LNCaP clone FGC (cell line): Measurements from ENCODE around the gene XAGE3.
"Not testable (repeated sequence)": the region's sequence is repeated elsewhere in the genome, so short reads cannot be mapped to it uniquely, and the experiment has no call there.

ENCODE experiments used
- DNase-seq: peaks from one replicate; pipeline ENCODE4 v3.0.0-alpha.2; 2011; ENCODE audit warnings: low read depth
- H3K4me3 ChIP-seq: 2 replicates; pipeline ENCODE4 v1.5.1; 2011; ENCODE audit warnings: mild to moderate bottlenecking, low read depth, low read length, control low read depth
- TF ChIP-seq, protein P1 (sequence below): IDR thresholded peaks from 2 replicates; pipeline ENCODE4 v1.5.1; 2012; ENCODE audit warnings: mild to moderate bottlenecking; ENCODE audit not compliant: control insufficient read depth, insufficient read depth; ENCODE audit errors: extremely low read depth

Gene XAGE3, protein sequence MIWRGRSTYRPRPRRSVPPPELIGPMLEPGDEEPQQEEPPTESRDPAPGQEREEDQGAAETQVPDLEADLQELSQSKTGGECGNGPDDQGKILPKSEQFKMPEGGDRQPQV

DNA sequence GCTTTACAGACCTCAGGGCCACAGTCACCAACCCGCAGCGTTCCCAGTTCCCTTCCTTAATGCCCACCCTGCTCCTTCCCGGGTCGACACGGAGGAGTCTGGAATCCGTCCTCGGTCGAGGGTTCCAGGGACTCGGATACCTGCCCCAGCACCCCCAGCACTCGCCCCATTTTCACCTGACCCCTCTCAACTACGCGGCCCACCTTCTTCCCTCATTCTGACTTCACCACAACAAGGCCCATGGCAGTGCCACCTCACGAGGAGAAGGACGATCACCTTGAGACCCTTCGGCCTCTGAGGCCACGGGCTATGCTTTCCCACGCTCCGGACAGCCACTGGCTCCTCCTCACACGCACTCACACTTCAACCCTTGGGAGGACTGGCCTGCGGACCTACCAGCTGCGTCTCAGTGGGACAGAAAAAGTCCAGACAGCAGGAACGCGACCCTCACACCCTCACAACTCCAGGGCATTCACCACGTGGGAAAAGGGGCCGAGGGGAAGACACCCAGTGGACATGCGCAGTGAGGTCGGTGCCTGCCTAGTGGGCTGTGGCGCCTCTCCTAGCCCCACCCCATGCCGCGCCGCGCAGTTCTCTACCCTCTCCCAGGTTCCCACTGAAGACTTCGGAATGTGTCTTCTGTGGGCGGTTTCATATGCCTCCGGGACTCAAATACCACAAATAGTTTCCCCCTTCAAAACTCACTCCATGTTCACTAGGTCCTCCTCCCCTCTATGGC, at the start of gene XAGE3:
Gene XAGE3, minus strand, starts transcription at position 474 of the 739 bp plus-strand sequence. CDS start 950 bp downstream, outside the sequence.
- DNase-seq = no peak
- H3K4me3 ChIP-seq = no peak within 1 kb of the TSS
- TF ChIP-seq, protein P1, sequence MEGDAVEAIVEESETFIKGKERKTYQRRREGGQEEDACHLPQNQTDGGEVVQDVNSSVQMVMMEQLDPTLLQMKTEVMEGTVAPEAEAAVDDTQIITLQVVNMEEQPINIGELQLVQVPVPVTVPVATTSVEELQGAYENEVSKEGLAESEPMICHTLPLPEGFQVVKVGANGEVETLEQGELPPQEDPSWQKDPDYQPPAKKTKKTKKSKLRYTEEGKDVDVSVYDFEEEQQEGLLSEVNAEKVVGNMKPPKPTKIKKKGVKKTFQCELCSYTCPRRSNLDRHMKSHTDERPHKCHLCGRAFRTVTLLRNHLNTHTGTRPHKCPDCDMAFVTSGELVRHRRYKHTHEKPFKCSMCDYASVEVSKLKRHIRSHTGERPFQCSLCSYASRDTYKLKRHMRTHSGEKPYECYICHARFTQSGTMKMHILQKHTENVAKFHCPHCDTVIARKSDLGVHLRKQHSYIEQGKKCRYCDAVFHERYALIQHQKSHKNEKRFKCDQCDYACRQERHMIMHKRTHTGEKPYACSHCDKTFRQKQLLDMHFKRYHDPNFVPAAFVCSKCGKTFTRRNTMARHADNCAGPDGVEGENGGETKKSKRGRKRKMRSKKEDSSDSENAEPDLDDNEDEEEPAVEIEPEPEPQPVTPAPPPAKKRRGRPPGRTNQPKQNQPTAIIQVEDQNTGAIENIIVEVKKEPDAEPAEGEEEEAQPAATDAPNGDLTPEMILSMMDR = no peak

DNA sequence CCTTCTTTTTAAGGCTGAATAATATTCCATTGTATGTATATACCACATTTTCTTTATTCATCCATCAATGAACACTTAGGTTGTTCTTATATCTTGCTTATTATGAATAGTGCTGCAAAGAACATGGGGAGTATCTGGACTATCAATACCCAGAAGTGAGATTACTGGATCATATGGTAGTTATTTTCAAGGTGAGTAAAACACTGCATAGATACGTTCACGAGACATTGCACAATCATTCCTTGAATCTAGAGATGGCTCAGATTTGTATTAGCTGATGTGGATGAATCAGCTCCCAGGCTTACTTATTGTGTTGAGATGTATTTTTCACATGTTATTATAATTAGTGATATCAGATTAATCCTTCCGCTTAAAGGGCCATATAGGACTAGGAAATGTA, 46.8 kb upstream of the XAGE3 start:
- H3K4me3 ChIP-seq, DNase-seq: not testable (repeated sequence)

DNA sequence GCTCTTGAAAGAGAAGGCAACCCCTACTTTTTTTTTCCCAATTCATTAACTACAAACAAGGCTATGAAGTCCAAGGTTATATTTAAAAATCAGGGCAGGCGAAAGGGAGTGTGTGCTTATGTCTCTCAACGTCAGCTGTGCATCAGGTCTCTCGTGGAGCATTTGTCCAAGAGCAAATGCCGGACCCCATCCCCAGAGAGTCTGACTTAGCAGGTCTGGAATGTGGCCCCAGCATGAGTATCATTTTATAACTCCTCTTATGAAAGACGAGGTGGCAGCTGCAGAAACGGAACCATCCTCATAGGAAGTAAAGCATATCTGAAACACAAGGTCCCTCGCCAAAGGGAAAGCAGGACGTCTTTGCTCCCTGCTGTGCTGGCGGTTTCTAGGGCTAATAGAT, 45.8 kb upstream of the XAGE3 start:
- not testable (repeated sequence) for H3K4me3 ChIP-seq, DNase-seq

DNA sequence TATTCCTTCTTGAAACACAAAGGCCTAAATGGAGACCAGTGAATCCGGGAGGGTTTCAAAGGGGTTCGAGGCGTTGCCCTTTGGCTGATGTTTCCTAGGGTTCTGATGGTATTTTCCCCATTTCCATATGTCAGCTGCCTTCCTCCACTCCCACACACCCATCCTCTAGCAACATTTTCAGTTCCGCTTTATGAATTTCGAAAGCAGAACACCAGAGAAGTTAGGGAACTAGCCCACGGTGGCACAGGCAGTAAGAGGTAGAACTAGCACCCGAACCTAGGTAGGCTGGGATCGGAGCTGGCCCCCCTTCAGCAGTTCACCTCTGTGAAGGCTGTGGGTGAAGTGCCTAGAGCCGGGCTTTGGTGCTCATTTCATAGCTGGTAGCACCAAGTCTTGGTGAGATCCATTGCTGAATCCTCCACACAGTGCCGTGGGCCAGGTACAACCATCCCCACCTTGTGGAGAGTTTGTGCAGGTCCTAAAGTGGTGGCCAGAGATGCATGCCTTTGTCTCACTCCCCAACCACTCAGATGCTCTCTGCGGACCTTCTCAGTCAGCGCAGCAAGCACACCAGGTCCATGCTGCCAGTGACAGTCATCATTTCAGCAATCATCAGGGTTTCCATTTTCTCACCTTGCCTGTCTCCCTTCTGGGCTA, 41.6 kb upstream of the XAGE3 start:
- not testable (repeated sequence) for H3K4me3 ChIP-seq, DNase-seq

DNA sequence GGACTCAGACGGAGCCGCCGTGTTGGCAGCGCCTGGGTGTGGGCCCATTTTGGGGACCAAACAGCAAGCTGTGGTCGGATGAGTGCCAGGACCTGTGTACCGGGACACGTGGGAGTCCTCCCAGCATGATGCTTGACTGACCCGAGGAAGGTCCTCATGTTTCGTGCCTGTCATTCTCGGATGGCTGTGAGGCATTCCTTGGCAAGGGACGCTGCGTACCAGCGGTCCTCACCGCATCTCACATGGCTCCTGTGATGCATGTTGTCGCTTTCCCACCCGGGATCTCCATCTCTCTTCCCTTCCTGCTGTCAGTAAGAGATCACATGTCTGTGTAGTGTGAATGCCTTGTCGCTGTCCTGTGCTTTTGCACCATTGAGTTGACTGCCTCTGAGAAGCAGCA, 40.0 kb upstream of the XAGE3 start:
- not testable (repeated sequence) for H3K4me3 ChIP-seq, DNase-seq

DNA sequence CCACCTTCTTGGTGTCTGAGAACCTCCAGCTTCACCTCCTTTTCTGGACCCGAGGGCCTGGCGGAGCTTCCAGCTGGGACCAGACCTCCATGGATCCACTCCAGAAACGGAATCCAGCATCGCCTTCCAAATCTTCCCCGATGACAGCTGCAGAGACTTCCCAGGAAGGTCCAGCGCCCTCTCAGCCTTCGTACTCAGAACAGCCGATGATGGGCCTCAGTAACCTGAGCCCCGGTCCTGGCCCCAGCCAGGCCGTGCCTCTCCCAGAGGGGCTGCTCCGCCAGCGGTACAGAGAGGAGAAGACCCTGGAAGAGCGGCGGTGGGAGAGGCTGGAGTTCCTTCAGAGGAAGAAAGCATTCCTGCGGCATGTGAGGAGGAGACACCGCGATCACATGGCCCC, 39.3 kb upstream of the XAGE3 start:
- H3K4me3 ChIP-seq, DNase-seq: not testable (repeated sequence)

DNA sequence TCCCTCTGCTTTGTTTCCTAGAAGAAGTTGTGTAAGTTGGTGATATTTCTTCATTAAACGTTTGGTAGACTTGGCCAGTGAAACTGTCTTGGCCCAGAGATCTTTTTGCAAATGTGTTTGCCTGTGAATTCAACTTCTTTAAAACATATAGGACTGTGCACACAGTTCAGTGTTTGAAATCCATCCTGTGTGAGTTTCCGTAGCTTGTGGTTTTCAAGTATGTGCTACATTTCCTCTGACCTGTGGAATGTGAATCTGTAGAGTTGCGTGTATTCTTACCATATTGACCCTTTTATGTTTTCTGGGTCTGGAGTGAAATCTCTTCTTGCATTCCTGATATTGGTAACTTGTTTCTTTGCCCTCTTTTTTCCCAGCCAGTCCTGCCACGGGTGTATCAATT, 38.2 kb upstream of the XAGE3 start:
- not testable (repeated sequence) for H3K4me3 ChIP-seq, DNase-seq

DNA sequence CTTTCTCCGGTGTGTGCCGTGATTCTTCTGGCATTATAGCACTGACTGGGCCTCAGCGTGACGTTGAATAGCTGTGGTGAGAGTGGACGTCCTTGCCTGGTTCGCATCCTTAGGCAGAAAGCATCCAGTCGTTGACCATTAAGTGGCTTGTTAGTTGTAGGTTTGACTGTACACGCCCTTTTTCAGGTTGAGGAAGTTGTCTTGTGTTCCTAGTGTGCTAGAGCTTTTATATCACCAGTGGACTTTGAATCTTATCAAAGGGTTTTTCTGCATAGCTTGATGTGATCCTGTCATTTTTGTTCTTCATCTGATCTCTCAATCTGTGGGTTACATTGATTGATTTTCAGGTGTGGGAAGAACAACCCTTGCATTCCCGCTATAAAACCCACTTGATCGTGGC, 37.6 kb upstream of the XAGE3 start:
- not testable (repeated sequence) for DNase-seq, H3K4me3 ChIP-seq

DNA sequence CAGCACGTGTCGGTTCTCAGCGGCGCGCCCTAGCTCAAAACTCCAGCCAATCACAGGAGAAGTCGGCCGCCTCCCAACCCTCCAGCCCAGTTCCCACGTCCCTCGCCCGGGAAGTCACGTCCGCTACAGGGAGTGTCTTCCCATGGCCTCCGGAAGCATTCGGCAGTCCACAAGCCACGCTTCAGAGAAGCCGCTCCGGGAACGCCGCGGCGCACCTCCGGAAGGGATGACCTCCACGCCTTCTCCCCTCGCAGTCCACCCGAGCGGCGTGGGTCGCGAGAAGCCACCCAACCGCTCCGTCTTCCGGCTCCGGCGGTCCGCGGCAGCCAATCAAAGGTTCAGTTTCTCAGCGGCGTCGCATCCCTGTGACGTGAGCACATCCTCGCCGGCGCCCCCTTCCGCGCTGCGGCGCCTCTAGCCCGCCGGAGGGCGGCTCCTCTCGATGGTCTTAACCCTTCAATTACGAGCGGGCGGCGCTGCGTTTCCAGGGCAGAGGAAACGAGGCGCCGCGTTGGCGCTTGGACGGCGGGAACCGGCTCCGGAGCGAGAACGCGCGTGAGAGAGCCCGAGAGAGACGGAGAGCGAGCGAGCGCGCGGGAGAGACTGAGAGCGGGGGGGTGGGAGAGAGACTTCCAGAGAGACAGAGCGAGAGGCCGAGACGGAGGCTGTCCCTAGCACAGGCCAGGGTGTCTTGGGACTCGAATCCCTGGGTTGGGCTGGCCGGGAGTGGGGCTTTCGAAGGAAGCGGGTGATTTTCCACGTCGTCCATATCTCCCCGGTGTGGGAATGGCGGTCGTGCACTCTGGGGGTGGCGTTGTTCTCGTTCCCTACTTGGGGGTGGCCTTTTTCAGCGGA, 29.2 kb upstream of the XAGE3 start, which contains the start of gene FAM156B:
Gene FAM156B, plus strand, starts transcription at position 476 of the 855 bp plus-strand sequence. CDS start 9,896 bp downstream, outside the sequence.
- DNase-seq = not testable (repeated sequence)

DNA sequence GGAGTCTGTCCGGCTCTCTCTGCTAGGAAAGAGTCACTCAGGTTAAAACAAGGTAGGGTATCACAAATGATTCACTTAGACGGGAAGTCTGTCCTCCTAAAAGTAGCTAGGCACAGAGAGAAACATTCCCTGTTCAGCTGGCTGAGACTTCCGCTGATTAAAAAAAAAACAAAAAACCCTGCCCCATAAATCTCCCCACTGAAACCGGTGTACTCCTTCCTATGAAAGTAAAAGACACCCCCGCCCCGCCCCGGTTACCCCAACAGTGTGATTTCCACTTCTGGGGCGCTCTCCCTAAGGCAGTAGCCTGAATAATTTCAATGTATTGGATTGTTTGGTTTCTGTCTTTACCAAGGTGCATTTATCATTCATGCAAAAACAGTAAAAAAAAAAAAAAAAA, 28.6 kb upstream of the XAGE3 start:
- not testable (repeated sequence) for H3K4me3 ChIP-seq, DNase-seq

More for the DNA sequence above, 29.2 kb upstream of the XAGE3 start, which contains the start of gene FAM156B:
- H3K4me3 ChIP-seq = not testable (repeated sequence)

DNA sequence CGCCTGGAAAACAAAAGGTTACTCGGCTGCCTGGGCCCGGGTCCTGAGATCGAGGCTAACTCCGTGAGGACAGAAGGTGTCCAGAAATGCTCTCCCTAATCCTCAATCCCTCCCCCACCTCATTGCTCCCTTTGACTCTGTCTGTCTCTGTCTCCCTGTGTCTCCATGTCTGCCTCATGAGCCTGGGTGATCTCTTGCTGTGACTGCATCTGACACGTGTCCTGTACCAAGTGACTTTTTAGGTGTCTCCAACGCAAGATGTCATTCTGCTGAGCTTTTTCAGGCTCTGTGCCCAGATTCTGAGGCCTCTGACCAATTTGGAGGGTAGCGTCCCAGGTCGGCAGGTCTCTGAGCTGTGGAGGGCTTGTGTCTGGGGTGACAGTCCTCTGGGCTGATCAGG, 20.2 kb upstream of the XAGE3 start:
- not testable (repeated sequence) for H3K4me3 ChIP-seq, DNase-seq

DNA sequence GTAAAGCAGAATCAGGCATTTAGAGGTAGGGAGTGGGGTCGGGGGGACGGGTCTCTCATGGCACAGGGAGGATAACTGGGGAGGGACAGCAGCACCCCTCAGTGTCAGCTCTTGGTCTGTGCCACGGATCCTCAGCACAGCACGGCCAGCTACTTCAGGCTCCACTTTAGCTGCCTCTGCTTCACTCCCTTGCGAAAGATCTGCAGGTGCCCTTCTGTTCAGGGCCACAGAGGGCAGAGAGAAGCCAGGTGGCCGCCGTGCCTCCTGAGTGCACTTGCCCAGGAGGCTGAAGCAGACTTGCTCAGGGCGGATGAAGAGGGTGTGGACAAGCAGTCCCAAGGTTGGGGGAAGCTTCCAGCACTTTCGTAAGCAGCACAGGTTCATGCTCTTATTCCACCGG, 19.6 kb upstream of the XAGE3 start:
- not testable (repeated sequence) for DNase-seq, H3K4me3 ChIP-seq

DNA sequence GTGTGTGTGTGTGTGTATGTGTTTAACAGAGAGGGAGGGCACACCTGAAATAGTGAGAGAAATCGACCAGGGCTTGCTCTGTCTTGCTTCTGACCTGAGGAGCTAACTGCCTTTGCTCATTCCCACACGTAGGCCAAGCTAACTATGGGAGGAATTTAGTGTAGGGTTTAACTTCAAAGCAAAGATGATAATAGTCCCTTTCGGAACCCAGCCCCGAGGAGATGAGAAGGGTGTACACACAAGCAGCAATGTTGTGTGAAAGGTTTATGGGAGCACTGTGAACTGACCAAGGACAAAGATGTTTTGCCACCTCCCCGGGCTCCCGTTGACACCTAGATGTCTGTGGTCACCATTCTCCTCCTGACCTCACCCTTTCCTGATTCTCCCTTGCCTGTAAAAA, 8.5 kb upstream of the XAGE3 start:
- not testable (repeated sequence) for DNase-seq

DNA sequence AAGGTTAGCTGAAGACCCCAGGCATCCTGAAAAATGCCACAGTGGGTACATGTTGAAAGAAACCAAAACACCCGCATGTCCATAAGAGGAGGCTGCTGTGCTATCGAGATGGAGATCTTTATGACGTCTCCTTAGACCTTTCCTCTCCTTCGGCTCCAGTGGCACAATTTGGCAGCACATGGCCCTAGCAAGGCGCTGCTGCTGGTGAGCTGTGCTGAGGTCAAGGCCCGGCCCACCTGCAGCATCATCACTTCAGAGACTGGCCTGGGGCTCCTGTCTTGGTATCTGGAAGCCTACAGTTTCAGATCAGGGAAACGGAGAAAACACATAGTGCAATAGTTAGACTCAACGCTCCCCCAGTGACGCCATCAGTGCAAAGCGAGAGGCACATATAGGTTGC, 7.6 kb upstream of the XAGE3 start:
- not testable (repeated sequence) for DNase-seq

More for the DNA sequence above, 8.5 kb upstream of the XAGE3 start:
- H3K4me3 ChIP-seq = not testable (repeated sequence)

More for the DNA sequence above, 7.6 kb upstream of the XAGE3 start:
- not testable (repeated sequence) for H3K4me3 ChIP-seq
